ENCODE results near the gene USP43.
"Not testable (repeated sequence)": the region's sequence is repeated elsewhere in the genome, so short reads cannot be mapped to it uniquely, and the experiment has no call there.

Gene USP43, protein sequence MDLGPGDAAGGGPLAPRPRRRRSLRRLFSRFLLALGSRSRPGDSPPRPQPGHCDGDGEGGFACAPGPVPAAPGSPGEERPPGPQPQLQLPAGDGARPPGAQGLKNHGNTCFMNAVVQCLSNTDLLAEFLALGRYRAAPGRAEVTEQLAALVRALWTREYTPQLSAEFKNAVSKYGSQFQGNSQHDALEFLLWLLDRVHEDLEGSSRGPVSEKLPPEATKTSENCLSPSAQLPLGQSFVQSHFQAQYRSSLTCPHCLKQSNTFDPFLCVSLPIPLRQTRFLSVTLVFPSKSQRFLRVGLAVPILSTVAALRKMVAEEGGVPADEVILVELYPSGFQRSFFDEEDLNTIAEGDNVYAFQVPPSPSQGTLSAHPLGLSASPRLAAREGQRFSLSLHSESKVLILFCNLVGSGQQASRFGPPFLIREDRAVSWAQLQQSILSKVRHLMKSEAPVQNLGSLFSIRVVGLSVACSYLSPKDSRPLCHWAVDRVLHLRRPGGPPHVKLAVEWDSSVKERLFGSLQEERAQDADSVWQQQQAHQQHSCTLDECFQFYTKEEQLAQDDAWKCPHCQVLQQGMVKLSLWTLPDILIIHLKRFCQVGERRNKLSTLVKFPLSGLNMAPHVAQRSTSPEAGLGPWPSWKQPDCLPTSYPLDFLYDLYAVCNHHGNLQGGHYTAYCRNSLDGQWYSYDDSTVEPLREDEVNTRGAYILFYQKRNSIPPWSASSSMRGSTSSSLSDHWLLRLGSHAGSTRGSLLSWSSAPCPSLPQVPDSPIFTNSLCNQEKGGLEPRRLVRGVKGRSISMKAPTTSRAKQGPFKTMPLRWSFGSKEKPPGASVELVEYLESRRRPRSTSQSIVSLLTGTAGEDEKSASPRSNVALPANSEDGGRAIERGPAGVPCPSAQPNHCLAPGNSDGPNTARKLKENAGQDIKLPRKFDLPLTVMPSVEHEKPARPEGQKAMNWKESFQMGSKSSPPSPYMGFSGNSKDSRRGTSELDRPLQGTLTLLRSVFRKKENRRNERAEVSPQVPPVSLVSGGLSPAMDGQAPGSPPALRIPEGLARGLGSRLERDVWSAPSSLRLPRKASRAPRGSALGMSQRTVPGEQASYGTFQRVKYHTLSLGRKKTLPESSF

DNA sequence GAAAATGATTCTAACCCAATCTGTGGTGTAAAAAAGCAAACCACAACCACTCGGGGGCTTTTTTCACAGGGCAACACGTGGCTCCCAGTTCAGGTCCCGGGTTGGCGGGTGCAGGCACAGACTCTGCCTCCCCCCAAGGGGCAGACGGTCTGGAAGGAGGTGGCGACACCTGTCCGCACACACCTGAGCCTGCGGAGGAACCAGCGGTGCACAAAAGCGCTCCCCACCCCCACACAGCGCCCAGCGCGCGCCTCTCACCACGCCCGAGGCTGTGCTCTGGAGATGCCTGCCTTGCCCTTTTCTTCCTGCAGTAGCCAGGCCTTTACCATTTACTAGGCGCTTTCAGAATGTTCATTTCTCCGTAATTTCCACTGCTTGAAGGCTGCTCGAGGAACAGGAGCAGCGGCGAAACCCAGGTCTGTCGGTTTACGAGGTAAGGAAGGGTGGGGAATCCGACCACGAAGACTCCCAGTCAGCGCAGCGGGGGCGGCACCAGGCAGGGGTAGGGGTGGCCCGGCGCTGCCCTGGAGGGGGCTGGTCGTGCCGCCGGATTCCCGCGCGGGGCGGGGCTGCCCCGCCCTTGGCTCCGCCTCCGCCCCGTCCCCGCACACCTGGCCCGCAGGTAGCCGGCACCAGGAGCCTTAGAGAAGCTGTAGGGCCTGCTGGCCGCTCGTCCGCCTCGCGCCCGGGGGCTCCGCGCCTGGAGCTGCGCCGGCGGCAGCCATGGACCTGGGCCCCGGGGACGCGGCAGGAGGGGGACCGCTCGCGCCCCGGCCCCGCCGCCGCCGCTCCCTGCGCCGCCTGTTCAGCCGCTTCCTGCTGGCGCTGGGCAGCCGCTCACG, at the start of gene USP43:
TSS of gene USP43 (plus strand) at position 608 of the 842 bp plus-strand sequence. CDS start at position 724, 116 bp downstream.
- DNase-seq (ENCODE audit: low spot score), result no peak

DNA sequence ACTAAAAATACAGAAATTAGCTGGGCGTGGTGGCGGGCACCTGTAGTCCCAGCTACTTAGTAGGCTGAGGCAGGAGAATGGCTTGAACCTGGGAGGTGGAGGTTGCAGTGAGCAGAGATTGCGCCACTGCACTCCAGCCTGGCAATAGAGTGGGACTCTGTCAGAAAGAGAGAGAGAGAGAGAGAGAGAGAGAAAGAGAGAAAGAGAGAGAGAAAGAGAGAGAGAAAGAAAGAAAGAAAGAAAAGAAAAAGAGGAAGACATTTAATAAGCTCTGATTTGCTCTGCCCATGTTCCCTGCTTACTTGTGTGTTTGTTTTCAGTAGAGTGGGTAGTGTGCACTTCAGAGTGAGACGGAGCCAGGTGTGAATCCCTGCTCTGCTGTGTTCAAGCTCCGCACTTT, 47.7 kb upstream of the USP43 start:
- not testable (repeated sequence) for DNase-seq (ENCODE audit: low spot score)

DNA sequence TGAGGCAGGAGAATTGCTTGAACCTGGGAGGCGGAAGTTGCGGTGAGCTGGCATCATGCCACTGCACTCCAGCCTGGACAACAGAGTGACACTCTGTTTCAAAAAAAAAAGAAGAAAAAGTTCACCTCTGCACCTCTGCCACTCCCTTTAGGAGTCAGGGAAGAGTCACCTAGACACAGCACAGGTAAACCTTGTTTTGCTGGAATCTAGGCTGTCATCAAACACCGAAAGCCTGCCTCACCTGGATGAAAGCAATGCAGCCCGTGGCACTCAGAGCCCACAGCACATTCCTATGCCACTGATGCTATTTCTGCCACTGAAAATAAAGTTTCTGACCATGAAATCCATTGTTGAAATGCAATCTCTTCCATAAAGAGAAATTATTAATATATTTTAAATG, 46.7 kb upstream of the USP43 start:
- no peak for DNase-seq (ENCODE audit: low spot score)

DNA sequence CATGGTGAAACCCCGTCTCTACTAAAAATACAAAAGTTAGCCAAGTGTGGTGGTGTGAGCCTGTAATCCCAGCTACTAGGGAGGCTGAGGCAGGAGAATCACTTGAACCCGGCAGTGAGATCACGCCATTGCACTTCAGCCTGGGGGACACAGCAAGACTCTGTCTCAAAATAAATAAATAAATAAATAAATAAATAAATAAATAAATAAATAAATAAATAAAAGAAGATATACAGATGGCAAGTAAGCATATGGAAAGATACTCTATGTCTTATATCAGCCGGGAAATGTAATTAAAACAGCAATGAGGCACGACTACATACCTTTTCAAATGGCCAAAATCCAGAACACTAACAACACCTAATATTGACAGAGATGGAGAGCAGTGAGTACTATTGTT, 40.7 kb upstream of the USP43 start:
- not testable (repeated sequence) for DNase-seq (ENCODE audit: low spot score)

DNA sequence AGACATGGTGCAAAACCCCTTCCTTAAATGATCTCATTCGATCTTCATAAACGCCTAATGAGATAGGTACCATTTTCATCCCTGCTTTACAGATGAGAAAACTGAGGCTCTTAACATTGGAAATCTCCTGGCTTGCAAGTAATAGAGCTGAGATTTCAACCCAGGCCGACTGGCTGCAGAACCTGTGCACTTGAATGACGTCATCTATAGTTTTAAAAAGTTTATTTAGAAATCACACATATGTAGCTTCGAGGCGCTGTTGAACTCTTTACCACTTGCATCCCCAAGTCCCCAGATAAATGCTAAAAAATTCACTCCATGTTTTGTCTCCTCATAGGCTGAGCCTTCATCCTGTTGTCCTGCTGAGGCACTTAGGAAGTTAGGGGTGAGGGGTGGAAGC, 38.9 kb upstream of the USP43 start:
- DNase-seq (ENCODE audit: low spot score), result no peak

DNA sequence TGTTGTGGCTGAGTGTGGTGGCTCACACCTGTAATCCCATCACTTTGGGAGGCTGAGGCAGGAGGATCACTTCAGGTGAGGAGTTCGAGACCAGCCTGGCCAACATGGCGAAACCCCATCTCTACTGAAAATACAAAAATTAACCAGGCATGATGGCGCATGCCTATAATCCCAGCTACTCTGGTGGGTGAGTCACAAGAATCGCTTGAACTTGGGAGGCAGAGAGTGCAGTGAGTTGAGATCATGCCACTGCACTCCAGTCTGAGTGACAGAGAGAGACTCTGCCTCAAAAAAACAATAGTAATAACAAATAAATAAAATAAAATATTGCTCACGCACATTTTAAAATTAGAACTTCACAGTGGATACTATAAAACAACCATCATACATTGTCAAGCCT, 38.3 kb upstream of the USP43 start:
- DNase-seq (ENCODE audit: low spot score), result not testable (repeated sequence)

DNA sequence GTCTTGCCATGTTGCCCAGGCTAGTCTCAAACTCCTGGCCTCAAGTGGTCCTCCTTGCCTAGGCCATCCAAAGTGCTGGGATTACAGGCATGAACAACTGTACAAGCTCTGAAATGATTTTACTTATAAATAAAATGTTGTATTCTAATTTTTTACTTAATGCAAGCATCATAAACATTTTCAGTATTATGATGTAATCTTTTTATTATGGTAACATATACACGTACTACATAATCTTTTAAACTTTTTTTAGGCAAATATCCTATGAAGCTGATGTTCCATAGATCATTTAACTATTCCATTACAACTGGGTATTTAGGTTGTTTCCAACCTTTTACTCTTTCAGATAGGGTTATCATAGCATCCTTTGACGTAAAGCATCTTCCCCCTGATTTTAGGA, 33.8 kb upstream of the USP43 start:
- DNase-seq (ENCODE audit: low spot score), result no peak

DNA sequence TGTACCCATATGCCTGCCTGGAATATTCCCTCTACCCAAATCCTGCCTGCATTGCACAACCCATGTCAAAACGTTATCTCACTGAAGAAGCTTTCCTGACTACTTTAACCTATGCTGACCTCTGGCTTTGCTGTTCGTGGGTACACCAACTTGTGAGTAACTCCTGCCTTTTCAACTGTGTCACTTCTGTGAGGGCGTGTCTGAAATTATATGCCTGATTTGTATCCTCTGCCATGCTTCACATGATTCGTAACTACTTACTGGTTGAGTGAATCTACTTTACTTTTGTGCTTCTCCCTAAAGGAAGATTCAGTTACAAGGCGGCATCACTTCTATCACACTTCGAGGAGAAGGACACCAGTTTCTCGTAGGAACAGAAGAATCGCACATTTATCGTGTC, 33.3 kb upstream of the USP43 start:
- no peak for DNase-seq (ENCODE audit: low spot score)

DNA sequence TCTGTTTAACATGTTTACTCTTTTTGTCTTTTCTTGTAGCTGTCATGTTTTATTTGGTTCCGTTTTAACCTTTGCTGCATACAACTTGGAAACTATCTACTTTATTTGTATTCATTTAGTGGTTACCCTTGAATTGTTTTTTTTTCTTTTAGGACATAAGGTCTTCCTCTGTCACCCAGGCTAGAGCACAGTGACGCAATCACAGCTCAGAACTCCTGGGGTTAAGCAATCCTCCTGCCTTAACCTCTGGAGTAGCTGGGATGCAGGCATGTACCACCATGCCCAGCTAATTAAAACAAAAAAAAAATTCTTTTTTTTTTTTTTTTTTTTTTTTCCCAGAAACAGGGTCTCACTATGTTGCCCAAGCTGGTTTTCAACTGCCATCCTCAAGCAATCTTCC, 29.8 kb upstream of the USP43 start:
- no peak for DNase-seq (ENCODE audit: low spot score)

DNA sequence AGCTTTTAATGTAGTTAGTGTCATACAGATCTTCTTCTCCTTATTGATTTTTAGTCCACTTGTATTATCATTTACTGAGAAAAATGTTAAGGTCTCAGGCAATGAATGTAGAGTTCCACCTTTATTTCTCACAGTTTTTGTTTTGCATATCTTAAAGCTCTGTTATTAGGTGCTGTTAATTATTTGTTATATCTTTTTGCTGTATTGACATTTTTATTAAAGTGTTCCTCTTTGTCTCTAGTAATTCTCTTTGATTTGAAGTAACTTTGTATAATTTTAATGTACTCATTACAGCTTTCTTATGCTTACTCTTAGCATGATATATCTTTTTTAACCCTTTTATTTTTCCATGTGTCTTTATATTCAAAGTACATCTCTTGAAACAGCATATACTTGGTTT, 22.4 kb upstream of the USP43 start:
- no peak for DNase-seq (ENCODE audit: low spot score)

DNA sequence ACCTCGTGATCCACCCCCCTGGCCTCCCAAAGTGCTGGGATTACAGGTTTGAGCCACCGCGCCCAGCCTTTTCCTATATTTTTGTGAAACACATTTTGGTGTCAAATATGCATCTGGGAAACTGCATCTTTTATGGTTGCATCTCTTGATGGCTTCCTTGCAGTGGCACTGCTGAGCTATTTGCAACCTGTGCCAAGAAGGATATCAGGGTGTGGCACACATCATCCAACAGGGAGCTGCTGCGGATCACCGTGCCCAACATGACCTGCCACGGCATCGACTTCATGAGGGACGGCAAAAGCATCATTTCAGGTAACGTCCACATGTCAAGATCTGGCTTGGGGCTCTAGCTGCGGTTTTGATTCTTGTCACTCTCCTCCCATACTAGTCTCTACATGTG, 16.8 kb upstream of the USP43 start:
- DNase-seq (ENCODE audit: low spot score), result no peak

DNA sequence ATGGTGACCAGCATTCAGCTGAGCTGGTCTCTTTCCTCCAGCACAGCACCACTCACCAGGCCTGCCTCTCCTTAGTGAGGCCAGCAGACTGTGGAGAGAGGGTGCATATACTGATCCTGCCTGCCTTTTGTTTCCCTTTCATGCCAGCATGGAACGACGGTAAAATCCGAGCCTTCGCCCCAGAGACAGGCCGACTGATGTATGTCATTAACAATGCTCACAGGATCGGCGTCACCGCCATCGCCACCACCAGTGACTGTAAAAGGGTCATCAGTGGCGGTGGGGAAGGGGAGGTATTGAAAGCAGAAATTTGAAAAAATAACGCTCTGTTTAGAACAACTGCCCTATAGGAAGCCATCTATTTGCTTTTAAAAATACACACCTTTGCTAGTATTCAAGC, 12.6 kb upstream of the USP43 start:
- no peak for DNase-seq (ENCODE audit: low spot score)

DNA sequence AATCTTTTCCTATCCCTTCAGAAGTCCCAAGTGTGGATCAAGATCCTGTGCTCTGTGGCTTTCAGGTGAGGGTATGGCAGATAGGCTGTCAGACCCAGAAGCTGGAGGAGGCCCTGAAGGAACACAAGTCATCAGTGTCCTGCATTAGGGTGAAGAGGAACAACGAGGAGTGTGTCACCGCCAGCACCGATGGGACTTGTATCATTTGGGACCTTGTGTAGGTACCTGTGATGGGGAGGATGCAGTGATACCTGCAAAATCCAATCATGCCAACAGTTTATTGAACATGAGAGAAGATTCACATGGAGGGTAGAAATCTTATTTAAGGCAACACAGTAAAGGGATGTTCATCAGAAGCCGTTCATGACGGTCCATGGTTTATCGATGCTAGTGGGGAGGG, 10.0 kb upstream of the USP43 start:
- no peak for DNase-seq (ENCODE audit: low spot score)

DNA sequence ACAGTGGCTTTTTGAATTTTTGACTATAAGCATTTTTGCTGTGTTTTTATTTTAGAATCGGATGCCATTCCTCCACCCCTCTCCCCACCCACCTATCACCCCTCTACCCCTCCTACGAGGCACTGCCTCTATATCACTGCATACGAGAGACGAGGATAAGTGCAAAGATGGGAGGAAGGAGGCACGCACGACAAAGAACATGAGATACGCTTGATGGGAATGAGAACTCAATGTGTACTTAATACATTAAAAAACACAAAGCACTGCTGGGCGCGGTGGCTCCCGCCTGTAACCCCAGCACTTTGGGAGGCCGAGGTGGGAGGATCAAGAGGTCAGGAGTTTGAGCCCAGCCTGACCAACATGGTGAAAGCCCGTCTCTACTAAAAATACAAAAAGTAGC, 8.8 kb upstream of the USP43 start:
- DNase-seq (ENCODE audit: low spot score), result no peak

DNA sequence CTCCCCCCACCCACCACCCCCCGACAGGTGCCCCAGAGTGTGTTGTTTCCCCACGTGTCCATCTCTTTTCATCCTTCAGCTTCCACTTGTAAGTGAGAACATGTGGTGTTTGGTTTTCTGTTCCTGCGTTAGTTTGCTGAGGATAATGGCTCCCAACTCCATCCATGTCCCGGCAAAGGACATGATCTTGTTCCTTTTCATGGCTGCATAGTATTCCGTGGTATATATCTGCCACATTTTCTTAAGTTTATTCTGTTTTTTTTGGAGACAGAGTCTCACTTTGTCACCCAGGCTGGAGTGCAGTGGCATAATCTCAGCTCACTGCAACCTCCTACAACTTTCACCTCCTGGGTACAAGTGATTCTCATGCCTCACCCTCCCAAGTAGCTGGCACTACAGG, 4.9 kb upstream of the USP43 start:
- not testable (repeated sequence) for DNase-seq (ENCODE audit: low spot score)

DNA sequence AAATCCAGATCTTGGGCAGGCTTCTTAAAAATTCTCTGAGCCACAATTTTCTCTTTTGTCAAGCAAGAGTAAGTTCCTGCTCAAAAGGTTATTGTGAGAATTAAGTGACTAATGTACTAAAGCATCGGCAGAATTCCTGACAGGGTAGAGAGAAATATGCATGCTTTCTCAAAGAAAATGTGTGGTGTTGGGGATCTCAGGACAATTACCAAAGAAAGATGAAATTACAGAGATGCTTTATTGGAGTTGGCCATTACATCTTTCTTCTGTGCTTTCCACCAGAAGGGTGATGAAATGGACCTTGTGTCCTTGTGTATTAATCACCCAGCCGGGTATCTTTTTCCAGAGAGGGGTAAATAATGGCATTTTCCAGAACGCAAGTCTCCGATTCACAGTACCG, 1.7 kb upstream of the USP43 start:
- no peak for DNase-seq (ENCODE audit: low spot score)

DNA sequence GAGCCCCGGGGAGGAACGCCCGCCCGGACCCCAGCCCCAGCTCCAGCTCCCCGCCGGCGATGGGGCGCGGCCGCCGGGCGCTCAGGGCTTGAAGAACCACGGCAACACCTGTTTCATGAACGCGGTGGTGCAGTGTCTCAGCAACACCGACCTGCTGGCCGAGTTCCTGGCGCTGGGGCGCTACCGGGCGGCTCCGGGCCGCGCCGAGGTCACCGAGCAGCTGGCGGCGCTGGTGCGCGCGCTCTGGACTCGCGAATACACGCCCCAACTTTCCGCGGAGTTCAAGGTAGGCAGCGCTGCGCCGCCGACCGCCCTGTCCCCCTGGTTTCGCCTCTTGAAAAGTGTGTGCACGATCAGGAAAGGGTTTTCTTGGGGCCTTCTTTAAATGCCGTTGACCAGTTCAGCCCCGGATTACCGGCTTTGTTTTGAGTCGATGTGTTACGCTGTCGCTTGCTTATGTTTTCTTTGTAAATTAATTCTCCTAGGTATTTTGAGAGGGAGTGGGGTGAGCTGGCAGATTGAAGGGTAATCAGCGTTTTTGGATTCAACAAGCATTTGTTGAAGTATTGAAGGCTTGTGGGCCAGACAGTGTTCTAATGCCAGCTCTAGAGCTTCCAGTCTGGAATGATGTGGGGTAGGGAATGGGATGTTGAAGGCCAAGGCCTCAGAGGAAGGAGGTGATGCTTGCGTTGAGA, 681 bp downstream of the USP43 start:
- DNase-seq (ENCODE audit: low spot score), result peak; percentile 22

DNA sequence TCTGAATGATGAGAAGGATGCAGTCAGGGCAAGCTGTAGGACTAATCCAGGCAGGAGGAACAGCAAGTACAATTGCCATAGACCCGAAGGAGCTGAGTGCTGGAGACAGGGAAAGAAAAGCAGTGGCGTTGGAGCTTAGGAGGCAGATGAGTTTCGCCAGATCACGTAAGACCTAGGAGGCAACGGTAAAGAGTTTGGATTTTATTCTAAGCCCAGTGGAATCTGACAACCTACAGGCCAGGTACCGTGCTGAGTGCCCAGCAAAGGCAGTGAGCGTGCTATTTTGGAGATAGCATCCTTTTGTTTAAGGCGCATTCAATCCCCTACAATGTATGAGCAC, 1.2 kb downstream of the USP43 start:
- no peak for DNase-seq (ENCODE audit: low spot score)

DNA sequence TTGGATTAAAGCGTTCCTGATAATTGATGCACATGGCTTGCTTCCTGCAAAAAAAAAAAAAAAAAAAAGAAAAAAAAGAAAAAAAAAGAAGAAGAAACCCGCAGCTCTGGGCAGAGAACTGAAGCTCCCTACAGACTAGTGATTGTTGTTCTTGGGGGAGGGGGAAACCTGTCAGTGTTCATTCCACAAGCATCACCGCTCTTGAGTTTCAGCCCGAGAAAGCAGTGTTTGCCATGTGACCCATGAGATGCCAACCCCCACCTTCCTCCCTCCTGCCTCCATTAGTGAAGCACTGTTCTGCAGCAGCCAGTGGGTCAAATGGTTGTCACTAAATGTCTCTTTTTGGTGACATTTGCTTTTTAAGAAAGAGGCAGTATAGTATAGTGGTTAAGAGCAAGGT, 1.7 kb downstream of the USP43 start:
- DNase-seq (ENCODE audit: low spot score), result no peak

DNA sequence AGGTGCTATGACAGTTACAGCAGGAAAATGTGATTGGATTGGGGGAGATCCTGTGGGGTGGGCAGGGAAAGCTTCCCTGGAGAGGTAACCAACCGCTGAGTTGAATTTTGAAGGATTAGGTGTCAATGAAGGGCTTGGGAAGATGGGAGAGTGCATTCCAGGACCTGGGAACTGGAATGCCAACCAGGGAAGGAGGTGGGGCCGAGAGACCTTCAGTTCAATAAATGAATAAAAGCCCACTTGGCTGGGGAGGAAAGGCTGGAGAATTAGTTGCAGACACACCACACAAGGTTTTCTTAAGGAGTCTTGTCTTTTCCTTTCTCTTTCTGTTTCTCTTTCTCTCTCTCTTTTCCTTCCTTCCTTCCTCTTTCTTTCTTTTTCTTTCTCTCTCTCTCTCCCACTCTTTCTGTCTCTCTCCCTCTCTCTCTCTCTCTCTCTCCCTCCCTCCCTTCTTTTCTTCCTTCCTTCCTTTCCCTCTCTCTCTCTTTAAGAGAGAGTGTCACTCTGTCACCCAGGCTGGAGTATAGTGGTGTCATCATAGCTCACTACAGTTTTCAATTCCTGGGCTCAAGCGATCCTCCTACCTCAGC, 3.3 kb downstream of the USP43 start:
- no peak for DNase-seq (ENCODE audit: low spot score)

All from Ammon's horn (tissue), 1 donor.